ENCODE data around the gene TTC23. TPM values are rescaled to one million over a fixed set of nuclear protein-coding genes. Genes with fewer than 3 reads are reported as not detected.
A peak's percentile ranks its signal among the peaks of the same experiment; 100 is the strongest.

The TTC23 gene
- total RNA-seq, 2 donors from 2014 or later = 6.2 to 26.4 TPM

DNA sequence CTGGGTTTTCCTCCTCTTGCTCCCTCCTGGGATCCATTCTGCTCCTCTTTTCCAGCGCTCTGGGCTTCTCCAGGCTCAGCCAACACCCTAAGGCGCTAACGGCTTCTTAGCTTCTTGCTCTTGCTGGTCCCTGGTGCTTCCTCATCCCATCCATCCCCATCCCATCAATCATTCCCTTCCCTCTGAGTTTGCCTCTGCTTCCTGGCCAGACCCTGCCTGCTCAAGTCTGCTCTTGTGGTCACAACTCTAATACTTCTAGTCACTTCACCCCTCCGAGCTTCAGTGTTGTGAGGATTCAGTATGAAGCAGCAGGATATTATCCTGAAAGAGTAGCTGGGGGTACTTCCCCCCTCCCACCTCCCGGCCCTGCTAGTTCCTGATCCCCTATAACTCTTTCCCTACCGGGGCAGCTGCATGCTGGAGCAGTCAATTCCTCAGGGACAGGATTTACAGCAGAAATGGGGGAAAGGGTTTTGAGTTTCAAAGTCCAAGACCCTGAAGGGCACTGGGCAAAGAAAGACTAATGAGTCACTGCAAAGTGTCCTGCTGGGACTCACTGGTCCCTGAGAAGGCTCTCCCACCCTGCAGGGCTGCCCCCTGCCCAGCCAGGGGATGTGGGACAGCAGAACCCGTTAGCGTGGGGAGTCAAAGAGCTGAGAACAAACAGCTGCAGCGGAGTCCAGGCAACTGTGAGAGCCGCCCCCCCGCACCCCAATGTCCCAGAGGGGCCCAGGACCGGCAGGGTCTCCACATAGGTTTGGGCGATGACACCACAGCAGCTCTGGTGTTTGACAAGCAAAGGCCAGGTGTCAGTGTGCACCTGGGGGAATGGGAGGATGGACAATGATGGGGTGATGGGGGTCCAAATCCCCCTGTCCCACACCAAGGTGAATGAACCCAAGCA lies 146.8 kb downstream of the TTC23 start:
- WGBS, 2 donors = 65 to 69% methylated on average over 11 to 13 of the region's 13 CpGs
- Histone ChIP-seq H3K9me3 (no peaks in the 10 kb centered on the region), H3K4me3 (no peak overlapping the region), H3K27ac (no peak overlapping the region), H3K4me1 (peaks cover 37% of the 10 kb centered on the region), H3K27me3 (no peaks in the 10 kb centered on the region), H3K36me3 (replicated peaks in 1 of 2; ENCODE audit: insufficient read depth in 1 of 2, low read depth in 2 of 2) (no peaks in the 10 kb centered on the region)
- intact Hi-C loops (cut with DNase I) = no loop called here
- no peak for DNase-seq
- no peak for TF ChIP-seq POLR2A (IDR thresholded peaks at IDR 0.05)
- TF ChIP-seq, protein P1, sequence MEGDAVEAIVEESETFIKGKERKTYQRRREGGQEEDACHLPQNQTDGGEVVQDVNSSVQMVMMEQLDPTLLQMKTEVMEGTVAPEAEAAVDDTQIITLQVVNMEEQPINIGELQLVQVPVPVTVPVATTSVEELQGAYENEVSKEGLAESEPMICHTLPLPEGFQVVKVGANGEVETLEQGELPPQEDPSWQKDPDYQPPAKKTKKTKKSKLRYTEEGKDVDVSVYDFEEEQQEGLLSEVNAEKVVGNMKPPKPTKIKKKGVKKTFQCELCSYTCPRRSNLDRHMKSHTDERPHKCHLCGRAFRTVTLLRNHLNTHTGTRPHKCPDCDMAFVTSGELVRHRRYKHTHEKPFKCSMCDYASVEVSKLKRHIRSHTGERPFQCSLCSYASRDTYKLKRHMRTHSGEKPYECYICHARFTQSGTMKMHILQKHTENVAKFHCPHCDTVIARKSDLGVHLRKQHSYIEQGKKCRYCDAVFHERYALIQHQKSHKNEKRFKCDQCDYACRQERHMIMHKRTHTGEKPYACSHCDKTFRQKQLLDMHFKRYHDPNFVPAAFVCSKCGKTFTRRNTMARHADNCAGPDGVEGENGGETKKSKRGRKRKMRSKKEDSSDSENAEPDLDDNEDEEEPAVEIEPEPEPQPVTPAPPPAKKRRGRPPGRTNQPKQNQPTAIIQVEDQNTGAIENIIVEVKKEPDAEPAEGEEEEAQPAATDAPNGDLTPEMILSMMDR (IDR thresholded peaks at IDR 0.05) = no peak
- ATAC-seq = no peak

DNA sequence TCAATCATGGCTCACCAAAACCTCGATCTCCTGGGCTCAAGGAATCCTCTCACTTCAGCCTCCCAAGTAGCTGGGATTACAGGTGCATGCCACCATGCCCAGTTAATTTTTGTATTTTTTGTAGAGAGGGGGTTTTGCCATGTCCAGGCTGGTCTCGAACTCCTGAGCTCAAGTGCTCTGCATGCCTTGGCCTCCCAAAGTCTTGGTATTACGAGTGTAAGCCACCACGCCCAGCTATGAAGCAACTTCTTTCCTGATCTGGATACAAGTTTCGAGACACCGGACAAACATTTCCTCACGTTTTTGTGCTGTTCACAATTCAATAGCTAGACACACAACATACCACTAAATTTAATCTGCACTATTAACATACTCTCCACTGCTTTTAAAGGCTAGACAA lies 147.9 kb downstream of the TTC23 start:
- 56 to 72% methylated on average over 7 of the region's 7 CpGs for WGBS, 2 donors
- intact Hi-C loops (cut with DNase I) = no loop called here
- TF ChIP-seq, protein P1 (IDR thresholded peaks at IDR 0.05) = no peak
- TF ChIP-seq POLR2A (IDR thresholded peaks at IDR 0.05) = no peak
- Histone ChIP-seq H3K36me3 (replicated peaks in 1 of 2; ENCODE audit: insufficient read depth in 1 of 2, low read depth in 2 of 2) (no peaks in the 10 kb centered on the region), H3K9me3 (no peaks in the 10 kb centered on the region), H3K27me3 (no peaks in the 10 kb centered on the region), H3K4me1 (peaks cover 28% of the 10 kb centered on the region), H3K4me3 (no peak overlapping the region), H3K27ac (no peak overlapping the region)
- DNase-seq = no peak
- no peak for ATAC-seq

DNA sequence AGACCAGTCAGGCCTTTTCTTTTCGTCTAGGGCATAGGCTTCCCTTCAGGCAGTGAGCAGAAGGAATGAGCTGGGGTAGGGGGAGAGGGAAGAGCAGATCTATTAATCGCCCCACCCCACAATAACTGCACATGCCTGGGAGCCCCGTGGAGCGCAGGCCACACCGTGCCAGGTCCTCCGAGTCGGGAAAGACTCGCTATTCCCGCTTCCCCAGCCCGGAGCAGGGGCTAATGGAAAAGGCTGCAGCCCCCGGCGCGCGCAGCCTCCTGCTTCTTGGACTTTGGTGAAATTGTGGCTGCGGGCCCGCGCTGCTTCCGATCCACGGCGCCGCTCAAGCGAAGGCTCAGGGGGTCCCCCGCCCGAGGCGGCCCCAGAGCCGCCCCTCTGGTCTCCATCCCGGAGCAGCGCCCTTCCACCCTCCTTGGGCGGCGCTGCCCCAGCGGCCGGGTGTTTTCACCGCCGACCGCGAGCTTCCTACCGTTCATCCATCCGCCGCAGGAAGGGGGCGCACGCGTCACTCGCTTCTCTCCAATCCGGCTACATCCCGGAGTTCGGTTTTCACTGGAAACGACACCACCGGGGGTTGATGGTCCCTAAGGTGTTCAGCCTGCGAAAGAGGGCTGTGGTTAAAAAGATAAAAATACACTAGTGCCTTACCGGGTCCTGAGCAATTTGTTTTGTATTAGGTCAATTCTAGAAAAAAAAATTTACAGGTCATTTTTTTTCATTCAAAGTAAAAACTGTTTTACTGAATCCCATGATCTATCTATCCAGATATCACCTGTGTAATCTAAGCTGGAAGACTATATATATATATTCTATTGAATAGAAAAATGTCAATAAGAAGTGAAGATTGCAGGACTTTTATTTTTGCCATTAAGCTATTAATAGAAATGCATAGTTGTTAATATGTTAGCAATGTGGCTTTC lies 148.9 kb downstream of the TTC23 start:
- no peak overlapping the region for H3K4me3 ChIP-seq
- H3K4me1 ChIP-seq = peaks cover 18% of the 10 kb centered on the region
- TF ChIP-seq, protein P1 (IDR thresholded peaks at IDR 0.05) = peak; percentile 57 to 87 (median 73)
- no peak for TF ChIP-seq POLR2A (IDR thresholded peaks at IDR 0.05)
- H3K27ac ChIP-seq = no peak overlapping the region
- DNase-seq = peak; percentile 78 to 88 (median 84)
- 4 to 6% methylated on average over 50 of the region's 50 CpGs for WGBS, 2 donors
- no peaks in the 10 kb centered on the region for H3K9me3 ChIP-seq
- intact Hi-C loops (cut with DNase I) = no loop called here
- no peaks in the 10 kb centered on the region for H3K36me3 ChIP-seq (replicated peaks in 1 of 2; ENCODE audit: insufficient read depth in 1 of 2, low read depth in 2 of 2)
- ATAC-seq = peak; percentile 66
- no peaks in the 10 kb centered on the region for H3K27me3 ChIP-seq

DNA sequence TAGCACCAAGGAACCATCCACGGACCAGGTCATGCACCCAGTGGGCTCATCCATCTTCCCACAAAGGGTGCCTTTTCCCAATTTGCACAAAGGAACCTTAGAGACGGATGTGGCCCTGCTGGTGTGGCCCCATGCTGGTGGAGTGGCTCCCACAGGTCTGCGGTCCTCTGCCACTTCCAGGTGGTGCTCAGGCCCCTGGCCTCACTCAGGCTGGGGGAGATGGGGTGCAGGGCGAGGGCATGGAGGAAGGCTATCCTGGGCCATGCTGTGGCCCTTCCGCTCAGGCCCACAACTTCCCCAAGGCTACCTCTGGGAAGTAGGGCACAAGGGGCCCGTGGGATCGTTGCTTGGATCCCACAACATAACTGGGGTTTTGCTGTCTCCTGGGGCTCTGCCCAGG lies 149.7 kb downstream of the TTC23 start:
- H3K4me3 ChIP-seq = no peak overlapping the region
- intact Hi-C loops (cut with DNase I) = loop anchor here (5.0 kb wide), 1 partner anchor 118 kb away; no protein-coding TSS in a partner anchor

More for the DNA sequence above, 149.7 kb downstream of the TTC23 start:
- 83 to 87% methylated on average over 3 to 7 of the region's 7 CpGs for WGBS, 2 donors
- TF ChIP-seq POLR2A (IDR thresholded peaks at IDR 0.05) = no peak
- TF ChIP-seq, protein P1 (IDR thresholded peaks at IDR 0.05) = no peak
- ATAC-seq (no peak), DNase-seq (no peak)
- no peaks in the 10 kb centered on the region for H3K9me3 ChIP-seq
- H3K4me1 ChIP-seq = peaks cover 12% of the 10 kb centered on the region
- H3K27me3 ChIP-seq = no peaks in the 10 kb centered on the region
- no peaks in the 10 kb centered on the region for H3K36me3 ChIP-seq (replicated peaks in 1 of 2; ENCODE audit: insufficient read depth in 1 of 2, low read depth in 2 of 2)
- no peak overlapping the region for H3K27ac ChIP-seq
